GM12875 (cell line): ENCODE results near the gene MEIOSIN.

Experiments
- H3K4me3 ChIP-seq: one replicate; pipeline ENCODE4 v1.5.1; 2011; ENCODE audit warnings: low read depth, low read length, control low read depth
- TF ChIP-seq, protein P1 (sequence below): IDR thresholded peaks from 2 replicates; pipeline ENCODE4 v1.5.1; 2011; ENCODE audit warnings: low read depth, mild to moderate bottlenecking, control low read depth, inconsistent platforms, low read length, moderate library complexity, borderline replicate concordance; ENCODE audit not compliant: insufficient read depth

The MEIOSIN gene

DNA sequence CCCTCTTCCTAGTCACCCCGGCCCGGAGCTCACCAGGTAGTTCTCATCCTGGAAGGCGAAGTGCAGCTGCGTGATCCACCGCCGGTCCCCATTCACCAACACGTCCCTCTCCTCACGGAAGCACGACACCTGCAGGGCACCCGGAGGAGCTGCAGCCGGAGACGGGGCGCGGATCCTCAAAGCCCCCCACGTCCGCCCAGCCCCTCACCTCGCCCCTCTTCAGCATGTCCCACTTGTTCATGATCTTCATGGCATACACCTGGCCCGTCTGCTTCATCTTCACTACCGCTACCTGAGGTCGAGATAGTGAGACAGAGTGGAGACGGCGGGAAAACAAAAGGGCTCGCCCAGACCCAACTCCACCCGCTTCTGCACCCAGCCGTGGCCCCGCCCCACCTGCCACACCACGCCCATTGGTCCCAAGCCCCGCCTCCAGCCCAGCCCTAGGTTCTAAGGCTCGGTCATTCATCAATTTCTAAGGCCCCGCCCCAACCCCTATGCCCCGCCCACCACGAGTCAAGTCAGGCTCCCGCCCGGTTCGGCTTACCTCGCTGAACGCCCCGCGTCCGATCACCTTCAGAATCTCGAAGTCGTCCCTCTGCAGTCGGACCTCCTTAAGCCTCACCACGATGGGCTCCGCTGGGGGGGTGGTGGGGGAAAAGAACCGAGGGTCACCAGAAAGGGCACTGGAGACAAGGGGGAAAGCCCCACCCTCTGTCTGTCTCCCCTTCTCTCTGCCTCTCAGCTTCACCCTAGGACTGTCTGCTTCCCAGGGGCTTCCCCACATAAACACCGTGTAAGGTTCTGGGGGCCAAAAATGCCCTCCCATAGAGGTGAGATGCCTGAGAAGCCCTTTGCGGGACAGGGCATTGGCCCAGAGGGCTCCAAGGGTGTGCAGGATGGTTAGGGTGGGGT, 46.2 kb downstream of the MEIOSIN start:
- TF ChIP-seq, protein P1, sequence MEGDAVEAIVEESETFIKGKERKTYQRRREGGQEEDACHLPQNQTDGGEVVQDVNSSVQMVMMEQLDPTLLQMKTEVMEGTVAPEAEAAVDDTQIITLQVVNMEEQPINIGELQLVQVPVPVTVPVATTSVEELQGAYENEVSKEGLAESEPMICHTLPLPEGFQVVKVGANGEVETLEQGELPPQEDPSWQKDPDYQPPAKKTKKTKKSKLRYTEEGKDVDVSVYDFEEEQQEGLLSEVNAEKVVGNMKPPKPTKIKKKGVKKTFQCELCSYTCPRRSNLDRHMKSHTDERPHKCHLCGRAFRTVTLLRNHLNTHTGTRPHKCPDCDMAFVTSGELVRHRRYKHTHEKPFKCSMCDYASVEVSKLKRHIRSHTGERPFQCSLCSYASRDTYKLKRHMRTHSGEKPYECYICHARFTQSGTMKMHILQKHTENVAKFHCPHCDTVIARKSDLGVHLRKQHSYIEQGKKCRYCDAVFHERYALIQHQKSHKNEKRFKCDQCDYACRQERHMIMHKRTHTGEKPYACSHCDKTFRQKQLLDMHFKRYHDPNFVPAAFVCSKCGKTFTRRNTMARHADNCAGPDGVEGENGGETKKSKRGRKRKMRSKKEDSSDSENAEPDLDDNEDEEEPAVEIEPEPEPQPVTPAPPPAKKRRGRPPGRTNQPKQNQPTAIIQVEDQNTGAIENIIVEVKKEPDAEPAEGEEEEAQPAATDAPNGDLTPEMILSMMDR, result peak; percentile 84
- H3K4me3 ChIP-seq, result no peak overlapping the region

DNA sequence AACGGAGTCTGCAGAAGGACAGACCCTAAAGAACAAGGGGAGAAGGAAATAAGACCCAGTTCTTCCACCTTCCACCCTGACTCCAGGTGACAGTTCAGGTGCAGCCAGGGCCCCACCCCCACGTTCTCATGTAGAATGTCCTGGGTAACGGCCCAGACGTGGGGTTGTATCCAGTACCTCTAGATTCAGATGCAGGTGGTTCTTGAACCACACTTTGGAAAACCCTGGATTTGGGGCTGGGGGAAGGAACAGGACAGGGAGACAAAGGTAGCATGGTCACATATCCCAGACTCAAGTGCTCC, 46.9 kb downstream of the MEIOSIN start:
- TF ChIP-seq, protein P1, result no peak
- no peak overlapping the region for H3K4me3 ChIP-seq

DNA sequence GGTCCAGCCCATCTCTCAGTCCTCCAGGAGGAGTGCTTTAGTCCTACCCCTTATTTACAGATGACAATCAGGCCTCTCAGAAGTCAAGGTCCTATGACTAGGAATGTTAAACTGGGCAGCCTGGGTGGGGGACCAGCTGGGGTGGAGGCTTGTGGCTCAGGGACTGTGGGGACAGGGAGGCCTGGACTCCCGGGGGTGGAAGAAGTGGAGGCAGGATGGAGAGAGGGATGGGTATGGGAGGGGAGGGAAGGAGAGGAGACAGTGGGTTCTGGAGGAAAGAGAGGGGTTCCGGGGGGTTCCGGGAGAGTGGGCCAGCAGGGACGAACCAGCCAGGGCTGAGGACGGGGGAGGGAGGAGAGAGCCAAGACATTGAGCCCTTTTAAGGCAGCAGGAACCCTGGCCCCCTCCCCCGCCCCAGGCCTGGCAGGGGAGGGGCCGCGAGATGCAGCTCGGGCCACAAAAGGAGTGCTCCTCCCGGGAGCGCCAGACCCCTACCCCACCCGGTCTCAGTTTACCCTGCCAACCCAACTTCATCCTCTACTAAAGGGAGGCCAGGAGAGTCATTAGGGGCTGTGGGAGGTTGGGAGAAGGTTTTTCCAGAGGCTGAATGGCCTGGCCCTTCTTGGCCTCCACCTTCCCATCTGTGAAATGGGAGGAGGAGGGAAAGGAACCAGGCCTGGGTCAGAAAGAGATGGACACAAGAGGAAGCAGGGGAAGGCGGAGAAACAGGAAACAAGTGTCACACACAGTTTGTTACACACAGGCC, 47.4 kb downstream of the MEIOSIN start:
- H3K4me3 ChIP-seq, result no peak overlapping the region
- TF ChIP-seq, protein P1, result no peak

DNA sequence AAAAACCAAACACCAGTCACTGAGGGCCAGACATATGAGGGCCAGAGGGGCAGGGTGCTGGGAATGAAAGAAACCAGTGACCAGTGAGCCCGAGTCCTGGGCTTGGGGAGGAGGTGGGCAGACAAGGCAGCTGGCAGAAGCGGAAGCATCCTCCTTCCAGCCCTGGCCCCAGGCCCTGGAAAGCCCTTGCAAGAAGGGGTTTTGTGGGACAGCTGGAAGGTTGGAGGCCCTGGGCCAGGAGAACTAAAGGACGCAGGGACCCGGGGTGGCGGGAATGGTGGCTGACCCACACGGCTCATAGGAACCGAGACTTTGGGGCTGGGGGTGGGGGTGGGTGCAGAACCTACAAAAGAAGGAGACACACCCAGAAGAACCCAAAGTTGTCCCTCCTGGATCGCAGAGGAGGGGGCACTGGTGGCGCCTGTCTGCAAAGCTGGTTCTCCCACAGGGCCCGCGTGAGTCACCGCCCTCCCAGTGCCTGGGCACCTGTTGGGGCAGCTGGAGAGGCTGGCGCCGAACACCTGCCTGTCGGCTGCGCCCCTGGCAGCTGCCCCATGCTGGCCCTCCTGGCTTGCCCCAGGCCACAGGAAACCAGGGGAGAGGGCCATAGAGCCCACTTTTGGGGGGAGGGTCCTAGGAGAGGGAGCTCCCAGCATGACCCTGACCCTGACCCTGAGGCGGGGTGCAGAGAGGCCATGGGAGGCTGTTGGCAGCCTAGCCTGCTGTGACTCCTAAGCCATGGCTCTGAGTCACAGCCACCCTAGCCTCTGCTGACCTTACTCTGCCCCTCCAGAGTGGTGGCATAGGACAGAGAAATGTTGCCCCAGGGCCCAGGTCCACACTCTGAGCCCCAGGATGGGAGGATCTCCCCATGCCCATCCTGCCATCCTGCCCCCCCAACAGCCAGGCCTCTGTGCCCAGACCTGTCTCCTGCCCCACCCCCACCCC, 48.2 kb downstream of the MEIOSIN start:
- H3K4me3 ChIP-seq, result no peak overlapping the region
- TF ChIP-seq, protein P1, result no peak

DNA sequence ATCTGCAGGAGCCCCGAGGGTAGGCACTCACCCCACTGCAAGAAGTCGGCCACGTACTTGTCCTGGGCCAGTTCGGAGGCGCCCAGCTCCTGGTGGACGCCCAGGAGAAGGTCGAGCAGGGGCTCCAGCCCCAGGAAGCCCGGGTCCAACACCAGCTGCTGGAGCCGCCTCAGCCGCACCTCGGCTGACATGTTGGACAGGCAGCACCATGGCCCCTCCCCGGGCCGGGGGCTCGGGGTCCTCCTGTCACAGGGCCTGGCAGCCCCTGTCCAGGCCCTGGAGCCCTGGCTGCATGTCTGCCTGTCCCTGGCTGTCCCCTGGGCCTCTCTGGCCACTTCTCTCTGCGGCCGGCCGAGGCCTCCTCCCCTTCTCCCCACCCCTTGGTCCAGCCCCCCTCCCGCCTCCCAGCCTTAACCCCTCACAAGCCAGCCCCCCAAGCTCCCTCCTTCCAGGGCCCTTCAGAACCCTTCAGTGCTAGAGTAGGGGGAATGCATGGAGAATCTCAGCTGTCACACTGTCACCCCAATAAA, 49.0 kb downstream of the MEIOSIN start, which contains the start of gene DMPK:
TSS of gene DMPK (minus strand) at position 329 of the 530 bp plus-strand sequence. CDS start at position 191, 138 bp downstream.
- TF ChIP-seq, protein P1, result no peak
- no peak within 1 kb of the TSS for H3K4me3 ChIP-seq
